C1 segment of cervical spinal cord (tissue), 14 donors: Measurements from ENCODE around the gene NDUFC1.

Source experiments
- DNase-seq, 14 donors: peaks; one replicate each; lab custom pipeline; 2025; lab: John Stamatoyannopoulos, UW

The NDUFC1 gene

GRCh38 chr4:139253046-139253445 is 49.2 kb downstream of the NDUFC1 start:
- no peak for DNase-seq

DNA sequence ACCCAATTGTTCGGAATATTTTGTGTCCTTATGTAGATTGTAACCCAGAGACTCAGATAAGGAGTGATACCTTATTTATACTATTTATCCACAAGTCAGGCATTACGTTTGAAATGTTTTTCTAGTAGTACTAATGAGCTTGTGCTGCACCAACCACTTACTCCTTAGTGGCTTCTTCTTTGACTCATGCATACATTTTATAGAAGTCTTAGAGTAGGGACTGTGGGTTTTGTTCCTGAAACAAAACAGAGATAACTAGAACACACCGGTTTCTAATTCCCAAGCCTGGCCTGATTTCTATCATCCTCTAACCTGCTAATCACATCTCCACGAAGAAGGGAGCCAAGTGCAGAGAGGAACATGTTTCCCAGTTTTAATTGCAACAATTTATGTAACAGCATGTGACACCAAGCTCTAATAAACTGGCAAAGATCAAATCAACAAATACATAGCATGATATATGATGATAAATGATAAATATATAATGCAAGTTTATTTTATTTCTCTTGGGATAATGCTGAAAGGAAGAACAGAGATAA is 54.5 kb downstream of the NDUFC1 start:
- DNase-seq: no peak

- no peak for DNase-seq
Measured at GRCh38 chr4:139247241-139247640, 55.0 kb downstream of the NDUFC1 start.

DNA sequence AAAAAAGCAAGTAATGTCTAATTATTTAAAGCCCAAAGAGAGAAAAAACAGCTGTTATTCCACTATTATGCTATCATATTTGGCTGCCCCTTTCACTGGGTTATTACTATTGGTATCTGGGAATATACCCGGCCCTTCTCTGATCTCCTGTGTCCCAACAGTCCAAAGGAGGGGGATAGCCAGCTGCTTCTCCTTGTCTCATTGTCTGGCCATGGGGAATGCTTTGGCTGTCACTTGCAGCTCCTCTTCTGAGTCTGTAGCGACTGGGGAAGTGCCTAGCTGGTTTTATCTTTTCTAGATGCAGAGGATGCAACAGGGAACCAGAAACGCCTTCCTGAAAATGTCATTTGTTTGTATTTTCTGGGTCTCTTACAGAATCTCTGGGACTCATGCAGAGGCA is 56.1 kb downstream of the NDUFC1 start:
- no peak for DNase-seq

GRCh38 chr4:139245590-139245989 is 56.7 kb downstream of the NDUFC1 start:
- DNase-seq: no peak

GRCh38 chr4:139243448-139244365 is 58.6 kb downstream of the NDUFC1 start:
- no peak for DNase-seq

- no peak for DNase-seq
Measured at GRCh38 chr4:139242511-139243051, 59.7 kb downstream of the NDUFC1 start.

DNA sequence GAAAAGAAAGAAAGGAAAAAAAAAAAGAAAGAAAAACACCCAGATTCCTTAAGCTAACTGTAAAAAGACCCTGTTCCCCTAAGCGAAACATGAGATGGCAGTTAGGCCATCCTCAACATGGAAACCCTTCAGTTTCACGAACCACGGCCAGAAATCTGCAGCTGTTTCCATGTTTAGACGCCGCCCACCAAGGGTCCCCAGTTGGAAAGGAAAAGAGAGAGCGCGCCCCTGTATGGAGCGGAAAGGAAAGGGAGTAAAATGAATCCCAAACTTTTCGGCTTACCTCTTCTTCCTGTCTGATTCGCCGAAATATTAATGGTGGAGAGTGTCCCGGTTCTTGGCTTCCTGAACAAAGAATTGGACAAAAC is 60.5 kb downstream of the NDUFC1 start:
- no peak for DNase-seq

- no peak for DNase-seq
Measured at GRCh38 chr4:139241086-139241783, 61.0 kb downstream of the NDUFC1 start.
